ENCODE data around the gene IGSF6.

IGSF6 gene

DNA sequence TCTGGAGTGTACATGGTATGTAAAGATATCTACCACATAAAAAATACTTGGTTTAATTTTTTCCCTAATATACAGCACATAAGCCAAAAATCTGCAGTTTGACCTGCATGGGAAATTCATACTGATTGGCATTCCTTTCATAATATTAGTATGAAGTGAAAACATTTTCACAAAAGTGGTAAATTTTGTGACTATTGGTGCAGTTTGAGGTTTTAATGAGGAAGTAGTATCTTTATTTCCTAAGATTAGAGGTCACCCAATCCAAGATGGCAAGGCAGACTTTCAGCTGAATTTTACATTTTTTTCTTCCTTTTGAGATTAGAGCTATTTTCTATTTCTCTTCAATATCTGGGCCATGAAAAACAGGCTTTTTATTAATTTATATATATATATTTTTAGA lies 31.8 kb downstream of the IGSF6 start:
- Histone ChIP-seq H3K4me1 (ENCODE audit: control insufficient read depth, insufficient read depth, low read length) (no peaks in the 10 kb centered on the region), H3K4me3 (ENCODE audit: low read depth, low read length) (no peak overlapping the region), H3K9me3 (ENCODE audit: control insufficient read depth, insufficient read depth, low read depth, low read length) (no peaks in the 10 kb centered on the region), H3K36me3 (ENCODE audit: control insufficient read depth in 2 of 2, insufficient read depth in 1 of 2, low read length in 2 of 2) (peaks cover 8 to 19% of the 10 kb centered on the region in 2 experiments; a peak in 2 of 3 replicates), H3K27ac (ENCODE audit: extremely low read depth, low read depth, low read length) (no peak overlapping the region)
- TF ChIP-seq ZSCAN30 (tag by site-specific recombination; IDR thresholded peaks at IDR 0.05) = no peak
- no peak for TF ChIP-seq ZNF560 (tag by site-specific recombination; IDR thresholded peaks at IDR 0.05; ENCODE audit: borderline replicate concordance)
- TF ChIP-seq ZNF473 (tag by site-specific recombination; IDR thresholded peaks at IDR 0.05) = no peak
- TF ChIP-seq ZNF600 (tag by site-specific recombination; IDR thresholded peaks at IDR 0.05) = no peak
- no peak for TF ChIP-seq KLF7 (tag by site-specific recombination; IDR thresholded peaks at IDR 0.05; ENCODE audit: borderline replicate concordance)
- TF ChIP-seq ZFHX2 (tag by site-specific recombination; conservative IDR thresholded peaks at IDR 0.05) = no peak
- TF ChIP-seq AEBP2 (tag by site-specific recombination; IDR thresholded peaks at IDR 0.05; ENCODE audit: borderline replicate concordance) = no peak
- no peak for TF ChIP-seq SP2 (tag by site-specific recombination; IDR thresholded peaks at IDR 0.05)
- TF ChIP-seq HOXC10 (CRISPR knock-in tag; IDR thresholded peaks at IDR 0.05) = no peak
- no peak for TF ChIP-seq ZNF341 (tag by site-specific recombination; IDR thresholded peaks at IDR 0.05; ENCODE audit: low read depth)
- no peak for TF ChIP-seq ZSCAN23 (tag by site-specific recombination; IDR thresholded peaks at IDR 0.05)
- TF ChIP-seq ZNF518A (tag by site-specific recombination; conservative IDR thresholded peaks at IDR 0.05; ENCODE audit: low read depth) = no peak
- TF ChIP-seq KLF16 (tag by site-specific recombination; IDR thresholded peaks at IDR 0.05) = no peak
- TF ChIP-seq ZNF248 (tag by site-specific recombination; IDR thresholded peaks at IDR 0.05) = no peak
- TF ChIP-seq ZNF645 (tag by site-specific recombination; IDR thresholded peaks at IDR 0.05) = no peak
- no peak for TF ChIP-seq ZNF548 (tag by site-specific recombination; IDR thresholded peaks at IDR 0.05)
- TF ChIP-seq ZNF558 (tag by site-specific recombination; IDR thresholded peaks at IDR 0.05) = no peak
- TF ChIP-seq, protein P1, sequence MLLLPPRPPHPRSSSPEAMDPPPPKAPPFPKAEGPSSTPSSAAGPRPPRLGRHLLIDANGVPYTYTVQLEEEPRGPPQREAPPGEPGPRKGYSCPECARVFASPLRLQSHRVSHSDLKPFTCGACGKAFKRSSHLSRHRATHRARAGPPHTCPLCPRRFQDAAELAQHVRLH (tag by site-specific recombination; IDR thresholded peaks at IDR 0.05) = no peak
- POLR2A ChIA-PET = no interaction called here
- CTCF ChIA-PET = interaction anchor here (0.6 to 0.9 kb wide), 2 partner anchors 22 to 88 kb away, joined by 3 read pairs; no protein-coding TSS in a partner anchor

Data from HEK293 (cell line).